WERI-Rb-1 (cell line): Measurements from ENCODE around the gene RPL35.
A peak's percentile ranks its signal among the peaks of the same experiment; 100 is the strongest.

Experiments used
- DNase-seq: peaks from one replicate; pipeline ENCODE4 v3.0.0-alpha.2; 2020
- H3K27ac ChIP-seq: fragments of 250-450 bp; sonication (Bioruptor Pico); 2 replicates; pipeline ENCODE4 v1.5.1; 2020; ENCODE audit warnings: mild to moderate bottlenecking, moderate library complexity
- H3K27me3 ChIP-seq: fragments of 250-450 bp; sonication (Bioruptor Pico); 2 replicates; pipeline ENCODE4 v1.5.1; 2021; ENCODE audit warnings: mild to moderate bottlenecking, low read depth, moderate library complexity; ENCODE audit not compliant: insufficient read depth, severe bottlenecking
- H3K36me3 ChIP-seq: fragments of 250-450 bp; sonication (Bioruptor Pico); 2 replicates; pipeline ENCODE4 v1.5.1; 2020; ENCODE audit warnings: mild to moderate bottlenecking, moderate library complexity
- H3K4me3 ChIP-seq: 2 replicates; pipeline ENCODE4 v1.5.1; 2011; ENCODE audit warnings: low read depth, mild to moderate bottlenecking, control low read depth, low read length
- H3K9me3 ChIP-seq: fragments of 250-450 bp; sonication (Bioruptor Pico); 2 replicates; pipeline ENCODE4 v1.5.1; 2021; ENCODE audit warnings: mild to moderate bottlenecking, moderate library complexity; ENCODE audit not compliant: severe bottlenecking
- CTCF ChIP-seq: IDR thresholded peaks from 2 replicates; pipeline ENCODE4 v1.5.1; 2011; ENCODE audit warnings: low read depth, mild to moderate bottlenecking, control low read depth, inconsistent platforms, low read length

RPL35 gene

GRCh38 chr9:124828489-124829333 lies 33.0 kb downstream of the RPL35 start:
- TF ChIP-seq CTCF: no peak
- Histone ChIP-seq H3K27ac (no peak overlapping the region), H3K4me3 (no peak overlapping the region), H3K36me3 (no peaks in the 10 kb centered on the region), H3K27me3 (no peaks in the 10 kb centered on the region), H3K9me3 (peaks cover 15% of the 10 kb centered on the region)
- no peak for DNase-seq

- DNase-seq: peak; percentile 90
- Histone ChIP-seq H3K4me3 (no peak overlapping the region), H3K9me3 (no peaks in the 10 kb centered on the region), H3K27ac (peak overlapping the region; percentile 88), H3K27me3 (no peaks in the 10 kb centered on the region), H3K36me3 (no peaks in the 10 kb centered on the region)
- no peak for TF ChIP-seq CTCF
Observed at GRCh38 chr9:124820698-124821623, 40.8 kb downstream of the RPL35 start.

- no peaks in the 10 kb centered on the region for H3K27me3 ChIP-seq
- DNase-seq: peak; percentile 84
- H3K4me3 ChIP-seq: no peak overlapping the region
- TF ChIP-seq CTCF: peak; percentile 34
- H3K27ac ChIP-seq: peak overlapping the region; percentile 88
- no peaks in the 10 kb centered on the region for H3K9me3 ChIP-seq
- H3K36me3 ChIP-seq: no peaks in the 10 kb centered on the region
Observed at GRCh38 chr9:124818431-124819281, 43.1 kb downstream of the RPL35 start.

GRCh38 chr9:124815601-124816000 lies 46.2 kb downstream of the RPL35 start:
- DNase-seq: no peak
- no peaks in the 10 kb centered on the region for H3K9me3 ChIP-seq
- no peak for TF ChIP-seq CTCF
- H3K27ac ChIP-seq: peak overlapping the region; percentile 93
- peaks cover 5% of the 10 kb centered on the region for H3K36me3 ChIP-seq
- no peaks in the 10 kb centered on the region for H3K27me3 ChIP-seq
- no peak overlapping the region for H3K4me3 ChIP-seq

- H3K27ac ChIP-seq: peak overlapping the region; percentile 93
- no peaks in the 10 kb centered on the region for H3K27me3 ChIP-seq
- DNase-seq: peak; percentile 86
- TF ChIP-seq CTCF: no peak
- peaks cover 18% of the 10 kb centered on the region for H3K36me3 ChIP-seq
- no peak overlapping the region for H3K4me3 ChIP-seq
- H3K9me3 ChIP-seq: no peaks in the 10 kb centered on the region
Observed at GRCh38 chr9:124814164-124814535, 47.6 kb downstream of the RPL35 start.
